Panc1 (cell line): ENCODE measurements around the gene MSRB1. TPM values are rescaled to one million over a fixed set of nuclear protein-coding genes. Genes with fewer than 3 reads are reported as not detected.

Experiments
- ATAC-seq: fragments of 200-7000 bp; cut with Tn5 transposase; 2 replicates; pipeline ENCODE4 v1.9.1; 2020; ENCODE audit warnings: mild to moderate bottlenecking, moderate library complexity
- BruUV-seq: library from RNA; stranded (reverse); fragments of 400-500 nt; replicated peaks from 2 replicates; lab custom pipeline; 2021; lab: Mats Ljungman, UMichigan
- CTCF ChIA-PET: fragments of 300-600 bp; sonication (Branson Sonifier 250); formaldehyde crosslinking; loops from one replicate; lab custom pipeline; 2022; ENCODE audit warnings: antibody characterized with exemption; lab: Charles Lee
- POLR2A ChIA-PET: fragments of 300-600 bp; sonication (Branson Sonifier 250); formaldehyde crosslinking; loops from one replicate; lab custom pipeline; 2022; ENCODE audit warnings: antibody characterized with exemption; lab: Charles Lee
- DNase-seq: peaks from one replicate; pipeline ENCODE4 v3.0.0-alpha.2; 2010; ENCODE audit warnings: low read depth, low spot score
- H3K27ac ChIP-seq: 2 replicates; pipeline ENCODE4 v1.5.1; 2011; ENCODE audit warnings: mild to moderate bottlenecking, low read length, inconsistent platforms
- H3K27me3 ChIP-seq: fragments of 200-500 bp; sonication (Bioruptor generic); 2 replicates; pipeline ENCODE4 v1.6.0; 2014; ENCODE audit warnings: low read length, inconsistent platforms; ENCODE audit not compliant: control insufficient read depth, insufficient read depth
- H3K36me3 ChIP-seq: fragments of 200-500 bp; sonication (Bioruptor generic); 2 replicates; pipeline ENCODE4 v1.5.1; 2014; ENCODE audit warnings: inconsistent platforms, mild to moderate bottlenecking, low read length, moderate library complexity; ENCODE audit not compliant: control insufficient read depth, insufficient read depth
- H3K4me1 ChIP-seq: 2 replicates; pipeline ENCODE4 v1.5.1; 2011; ENCODE audit warnings: inconsistent platforms, mild to moderate bottlenecking, low read length, moderate library complexity; ENCODE audit not compliant: control insufficient read depth, insufficient read depth
- H3K4me3 ChIP-seq, 2 experiments: 2 replicates each; pipeline ENCODE4 v1.5.1; 2011 to 2012; ENCODE audit warnings: low read depth in 2 of 2, low read length in 2 of 2, mild to moderate bottlenecking in 2 of 2, inconsistent platforms in 1 of 2, moderate library complexity in 1 of 2
- H3K9me3 ChIP-seq: fragments of 200-500 bp; sonication (Bioruptor generic); 2 replicates; pipeline ENCODE4 v1.5.1; 2014; ENCODE audit warnings: low read depth, mild to moderate bottlenecking, inconsistent platforms, low read length, moderate library complexity; ENCODE audit not compliant: control insufficient read depth, insufficient read depth
- POLR2AphosphoS5 ChIP-seq: IDR thresholded peaks from 2 replicates; pipeline ENCODE4 v1.6.1; 2012; ENCODE audit warnings: mild to moderate bottlenecking, low read depth, low read length, moderate library complexity
- SIN3A ChIP-seq: IDR thresholded peaks from 2 replicates; pipeline ENCODE4 v1.6.1; 2012; ENCODE audit warnings: low read depth, mild to moderate bottlenecking, low read length, moderate library complexity, borderline replicate concordance; ENCODE audit not compliant: insufficient read depth
- TCF7L2 ChIP-seq: IDR thresholded peaks from 2 replicates; pipeline ENCODE4 v1.6.1; 2011; ENCODE audit warnings: mild to moderate bottlenecking, low read depth, low read length, inconsistent platforms
- in situ Hi-C: cut with HindIII; loops from 2 replicates; pipeline ENCODE4 v1.10.0; 2016; ENCODE audit warnings: low sequenced_read_pairs, low pct_unique_long_range_greater_than_20kb
- intact Hi-C: fragments of 100-400 bp; cut with micrococcal nuclease; formaldehyde crosslinking; loops from one replicate; pipeline ENCODE4 v1.10.0; 2022; ENCODE audit not compliant: unreplicated experiment
- total RNA-seq: library from RNA; stranded (reverse); gene quantifications from one replicate; pipeline ENCODE4 v1.2.1, GENCODE V29; 2021; ENCODE audit not compliant: unreplicated experiment
- TF ChIP-seq, protein P1 (sequence below): fragments of 450-650 bp; IDR thresholded peaks from 2 replicates; pipeline ENCODE4 v1.5.1; 2017; ENCODE audit warnings: mild to moderate bottlenecking
- TF ChIP-seq, protein P2 (sequence below), 2 experiments: IDR thresholded peaks; 2 replicates each; pipeline ENCODE4 v1.6.1; 2011 to 2012; ENCODE audit warnings: low read depth in 2 of 2, control low read depth in 1 of 2, low read length in 1 of 2, mild to moderate bottlenecking in 1 of 2, moderate library complexity in 1 of 2; ENCODE audit not compliant: insufficient read depth in 1 of 2

MSRB1 gene
- total RNA-seq, 1 experiment from 2014 or later, result 25.3 TPM

DNA sequence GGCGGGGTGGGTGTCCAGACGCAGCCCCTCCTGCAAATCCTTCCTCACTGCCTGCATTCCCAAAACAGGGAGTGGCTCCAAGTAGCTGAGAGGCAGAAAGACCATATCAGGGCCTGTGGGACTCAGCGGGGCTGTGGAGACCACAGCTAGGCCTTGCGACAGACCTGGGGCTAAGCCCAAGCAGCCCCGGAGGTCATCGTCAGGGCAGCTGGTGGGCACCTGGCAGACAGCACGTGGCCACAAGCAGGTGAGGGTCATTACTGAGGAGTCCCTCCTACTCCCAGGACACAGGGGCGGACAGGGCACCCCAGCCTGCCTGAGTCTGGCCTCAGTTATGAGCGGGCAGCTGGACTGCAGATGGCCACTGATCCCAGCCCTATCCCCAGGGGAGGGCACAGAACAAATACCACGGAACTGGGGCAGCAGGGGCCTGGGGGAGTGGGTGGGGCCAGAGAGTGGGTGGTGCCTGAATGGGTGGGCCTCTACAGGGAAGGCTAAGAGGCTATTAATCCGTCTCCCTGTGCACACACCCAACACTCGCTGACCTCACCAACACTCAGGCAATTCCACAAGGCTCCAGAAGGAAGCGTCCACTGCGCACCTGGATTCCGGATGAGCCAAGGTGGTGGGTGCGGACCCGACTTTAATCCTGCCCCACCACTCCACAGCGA lies 33.3 kb downstream of the MSRB1 start:
- H3K27ac ChIP-seq, result no peak overlapping the region

DNA sequence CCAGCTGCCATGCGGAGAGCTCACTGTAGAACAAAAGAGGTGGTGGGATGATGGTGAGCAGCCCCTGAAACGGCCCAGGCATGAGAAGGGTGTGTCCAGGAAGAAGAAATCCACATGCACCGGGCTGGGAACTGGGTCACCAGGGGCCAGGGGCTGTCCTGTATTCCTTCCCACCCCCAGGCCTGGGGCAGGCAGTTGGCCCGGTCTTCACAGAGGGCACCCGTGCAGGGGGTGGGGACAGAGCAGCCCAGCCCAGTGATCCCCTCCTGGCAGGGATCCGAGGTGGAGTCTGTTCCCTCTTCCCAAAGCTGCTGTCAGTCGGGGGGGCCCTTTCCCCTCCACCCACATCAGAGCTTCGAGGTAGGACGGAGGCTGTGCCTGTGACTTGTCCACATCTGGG lies 34.0 kb downstream of the MSRB1 start:
- ATAC-seq (no peak), DNase-seq (no peak)
- no peak overlapping the region for H3K27ac ChIP-seq
- TF ChIP-seq, protein P1, sequence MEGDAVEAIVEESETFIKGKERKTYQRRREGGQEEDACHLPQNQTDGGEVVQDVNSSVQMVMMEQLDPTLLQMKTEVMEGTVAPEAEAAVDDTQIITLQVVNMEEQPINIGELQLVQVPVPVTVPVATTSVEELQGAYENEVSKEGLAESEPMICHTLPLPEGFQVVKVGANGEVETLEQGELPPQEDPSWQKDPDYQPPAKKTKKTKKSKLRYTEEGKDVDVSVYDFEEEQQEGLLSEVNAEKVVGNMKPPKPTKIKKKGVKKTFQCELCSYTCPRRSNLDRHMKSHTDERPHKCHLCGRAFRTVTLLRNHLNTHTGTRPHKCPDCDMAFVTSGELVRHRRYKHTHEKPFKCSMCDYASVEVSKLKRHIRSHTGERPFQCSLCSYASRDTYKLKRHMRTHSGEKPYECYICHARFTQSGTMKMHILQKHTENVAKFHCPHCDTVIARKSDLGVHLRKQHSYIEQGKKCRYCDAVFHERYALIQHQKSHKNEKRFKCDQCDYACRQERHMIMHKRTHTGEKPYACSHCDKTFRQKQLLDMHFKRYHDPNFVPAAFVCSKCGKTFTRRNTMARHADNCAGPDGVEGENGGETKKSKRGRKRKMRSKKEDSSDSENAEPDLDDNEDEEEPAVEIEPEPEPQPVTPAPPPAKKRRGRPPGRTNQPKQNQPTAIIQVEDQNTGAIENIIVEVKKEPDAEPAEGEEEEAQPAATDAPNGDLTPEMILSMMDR, result no peak
- TF ChIP-seq SIN3A, result no peak
- H3K27me3 ChIP-seq, result no peaks in the 10 kb centered on the region
- no peaks in the 10 kb centered on the region for H3K36me3 ChIP-seq
- ChIA-PET POLR2A (no interaction called here), CTCF (interaction anchor here (0.5 kb wide), 1 partner anchor 26 kb away, joined by 7 read pairs; no protein-coding TSS in a partner anchor)
- intact Hi-C loops (no loop called here), in situ Hi-C loops (no loop called here)
- H3K4me1 ChIP-seq, result peaks cover 3% of the 10 kb centered on the region
- no TSS peak for BruUV-seq
- no peak overlapping the region for H3K4me3 ChIP-seq
- no peaks in the 10 kb centered on the region for H3K9me3 ChIP-seq

More for the DNA sequence above, 33.3 kb downstream of the MSRB1 start:
- ATAC-seq, result no peak
- in situ Hi-C loops (no loop called here), intact Hi-C loops (no loop called here)
- H3K9me3 ChIP-seq, result no peaks in the 10 kb centered on the region
- ChIA-PET POLR2A (no interaction called here), CTCF (no interaction called here)
- H3K4me1 ChIP-seq, result peaks cover 3% of the 10 kb centered on the region
- TF ChIP-seq TCF7L2 (no peak), SIN3A (no peak), POLR2AphosphoS5 (no peak)
- TF ChIP-seq, protein P1, result no peak
- TF ChIP-seq, protein P2, sequence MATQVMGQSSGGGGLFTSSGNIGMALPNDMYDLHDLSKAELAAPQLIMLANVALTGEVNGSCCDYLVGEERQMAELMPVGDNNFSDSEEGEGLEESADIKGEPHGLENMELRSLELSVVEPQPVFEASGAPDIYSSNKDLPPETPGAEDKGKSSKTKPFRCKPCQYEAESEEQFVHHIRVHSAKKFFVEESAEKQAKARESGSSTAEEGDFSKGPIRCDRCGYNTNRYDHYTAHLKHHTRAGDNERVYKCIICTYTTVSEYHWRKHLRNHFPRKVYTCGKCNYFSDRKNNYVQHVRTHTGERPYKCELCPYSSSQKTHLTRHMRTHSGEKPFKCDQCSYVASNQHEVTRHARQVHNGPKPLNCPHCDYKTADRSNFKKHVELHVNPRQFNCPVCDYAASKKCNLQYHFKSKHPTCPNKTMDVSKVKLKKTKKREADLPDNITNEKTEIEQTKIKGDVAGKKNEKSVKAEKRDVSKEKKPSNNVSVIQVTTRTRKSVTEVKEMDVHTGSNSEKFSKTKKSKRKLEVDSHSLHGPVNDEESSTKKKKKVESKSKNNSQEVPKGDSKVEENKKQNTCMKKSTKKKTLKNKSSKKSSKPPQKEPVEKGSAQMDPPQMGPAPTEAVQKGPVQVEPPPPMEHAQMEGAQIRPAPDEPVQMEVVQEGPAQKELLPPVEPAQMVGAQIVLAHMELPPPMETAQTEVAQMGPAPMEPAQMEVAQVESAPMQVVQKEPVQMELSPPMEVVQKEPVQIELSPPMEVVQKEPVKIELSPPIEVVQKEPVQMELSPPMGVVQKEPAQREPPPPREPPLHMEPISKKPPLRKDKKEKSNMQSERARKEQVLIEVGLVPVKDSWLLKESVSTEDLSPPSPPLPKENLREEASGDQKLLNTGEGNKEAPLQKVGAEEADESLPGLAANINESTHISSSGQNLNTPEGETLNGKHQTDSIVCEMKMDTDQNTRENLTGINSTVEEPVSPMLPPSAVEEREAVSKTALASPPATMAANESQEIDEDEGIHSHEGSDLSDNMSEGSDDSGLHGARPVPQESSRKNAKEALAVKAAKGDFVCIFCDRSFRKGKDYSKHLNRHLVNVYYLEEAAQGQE (IDR thresholded peaks at IDR 0.05; ENCODE audit: insufficient read depth in 1 of 2, low read depth in 2 of 2, low read length in 1 of 2), result no peak
- no peaks in the 10 kb centered on the region for H3K27me3 ChIP-seq
- H3K4me3 ChIP-seq, result no peak overlapping the region
- no peak for DNase-seq
- no peaks in the 10 kb centered on the region for H3K36me3 ChIP-seq
- no TSS peak for BruUV-seq
